Measurements from ENCODE around the gene PCOLCE2.
A peak's percentile ranks its signal among the peaks of the same experiment; 100 is the strongest.

PCOLCE2 gene

GRCh38 chr3:142849148-142849547 lies 39.7 kb downstream of the PCOLCE2 start:
- no peak for TF ChIP-seq CTCF (conservative IDR thresholded peaks at IDR 0.05)
- no peak overlapping the region for H3K27ac ChIP-seq

GRCh38 chr3:142846779-142847577 lies 41.9 kb downstream of the PCOLCE2 start:
- TF ChIP-seq CTCF (conservative IDR thresholded peaks at IDR 0.05) = no peak
- H3K27ac ChIP-seq = no peak overlapping the region

- H3K27ac ChIP-seq = no peak overlapping the region
- peak; percentile 74 for TF ChIP-seq CTCF (conservative IDR thresholded peaks at IDR 0.05)
These were observed 44.4 kb downstream of the PCOLCE2 start for GRCh38 chr3:142844339-142844977.

GRCh38 chr3:142839831-142840230 lies 49.1 kb downstream of the PCOLCE2 start:
- TF ChIP-seq CTCF (conservative IDR thresholded peaks at IDR 0.05) = no peak
- H3K27ac ChIP-seq = no peak overlapping the region

- no peak for TF ChIP-seq CTCF (conservative IDR thresholded peaks at IDR 0.05)
- H3K27ac ChIP-seq = no peak overlapping the region
These were observed 51.4 kb downstream of the PCOLCE2 start for GRCh38 chr3:142837526-142837925.

- H3K27ac ChIP-seq = no peak overlapping the region
- peak; percentile 91 for TF ChIP-seq CTCF (conservative IDR thresholded peaks at IDR 0.05)
These were observed 60.1 kb downstream of the PCOLCE2 start for GRCh38 chr3:142828703-142829305.

- no peak for TF ChIP-seq CTCF (conservative IDR thresholded peaks at IDR 0.05)
- no peak overlapping the region for H3K27ac ChIP-seq
These were observed 69.7 kb downstream of the PCOLCE2 start for GRCh38 chr3:142819179-142819578.
